Measurements from ENCODE around the gene BARHL1.
A peak's percentile ranks its signal among the peaks of the same experiment; 100 is the strongest.

Gene BARHL1

DNA sequence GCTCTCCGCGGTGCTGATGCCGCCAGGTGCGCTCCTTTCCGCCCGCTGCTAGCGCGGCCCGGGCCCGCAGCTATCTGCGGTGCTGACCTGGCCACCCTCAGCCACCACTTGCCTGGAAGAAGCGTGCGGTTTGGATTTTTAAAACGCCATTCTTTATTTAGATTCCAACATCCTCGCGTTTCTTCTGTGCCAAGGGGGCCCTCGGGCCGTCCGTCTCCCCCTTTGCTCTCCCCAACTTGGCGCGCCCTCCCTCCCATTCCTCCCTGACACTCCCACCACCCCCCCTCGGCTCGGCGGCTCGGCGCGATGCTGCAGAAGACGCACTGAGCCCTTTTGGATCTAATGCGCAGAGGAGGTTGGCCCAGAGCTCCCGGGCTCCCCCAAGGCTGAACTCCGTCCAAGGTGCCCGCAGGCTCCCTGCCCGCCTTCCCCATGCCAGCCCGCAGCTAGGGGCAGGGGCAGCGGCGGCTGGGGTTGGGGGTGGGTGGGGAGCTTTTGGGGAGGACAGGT, at the start of gene BARHL1:
BARHL1 (plus strand) TSS at position 331 of the 510 bp plus-strand sequence. CDS start 192 bp downstream, outside the sequence.
- DNase-seq, result no peak

DNA sequence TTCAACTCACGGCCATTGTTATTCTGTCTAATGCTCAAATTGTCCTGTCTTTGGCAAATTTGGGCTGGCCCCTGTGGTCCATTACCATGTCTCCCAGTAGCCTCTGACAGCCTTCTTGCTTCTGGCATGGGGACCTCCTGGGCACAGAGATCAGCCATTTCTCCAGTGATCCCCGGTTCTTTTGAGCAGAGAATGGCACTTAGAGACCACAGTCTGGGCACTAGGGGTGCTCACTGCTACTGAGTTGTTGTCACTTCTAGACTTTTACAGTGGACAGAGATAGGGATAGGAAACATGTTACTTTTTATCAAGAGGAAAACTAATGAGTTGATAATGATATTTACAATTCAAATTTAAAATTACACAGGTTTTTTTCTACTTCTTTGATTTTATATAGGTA, 47.6 kb upstream of the BARHL1 start:
- no peak for DNase-seq

DNA sequence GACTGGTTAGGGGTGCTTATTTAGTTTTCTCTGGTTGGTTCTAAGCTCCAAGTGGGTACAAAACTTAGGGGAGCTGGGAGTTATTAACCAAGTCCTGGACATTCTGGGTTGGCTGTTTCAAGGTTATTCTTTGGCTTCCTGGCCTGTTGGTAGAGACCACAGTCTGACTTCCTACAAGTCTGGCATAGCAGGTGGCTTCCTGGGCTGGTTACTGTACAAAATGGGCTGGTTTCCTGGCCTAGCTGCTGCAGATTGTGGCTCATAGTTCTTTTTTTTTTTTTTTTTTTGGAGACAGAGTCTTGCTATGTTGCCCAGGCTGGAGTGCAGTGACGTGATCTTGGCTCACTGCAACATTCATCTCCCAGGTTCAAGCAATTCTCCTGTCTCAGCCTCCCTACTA, 46.3 kb upstream of the BARHL1 start:
- no peak for DNase-seq

GRCh38 chr9:132537352-132537751, 45.1 kb upstream of the BARHL1 start:
- no peak for DNase-seq

DNA sequence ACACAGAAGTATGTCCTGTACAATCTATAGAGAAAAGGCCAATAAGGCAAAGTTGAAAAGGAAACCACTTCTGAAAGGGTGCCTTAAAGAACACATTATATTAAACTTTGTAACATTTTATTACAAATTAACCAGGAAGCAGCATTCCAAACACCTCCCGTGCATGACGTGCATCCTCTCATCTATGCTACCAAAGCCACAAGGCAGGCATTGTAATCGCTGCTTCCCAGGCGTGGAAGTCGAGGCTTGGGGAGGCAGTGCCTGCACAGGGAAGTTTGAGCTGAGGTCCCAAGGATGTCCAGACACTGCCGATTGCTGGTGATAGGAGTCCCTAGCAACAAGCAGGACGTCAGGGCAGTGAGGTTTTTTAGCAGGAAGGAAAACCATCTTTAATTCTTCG, 44.3 kb upstream of the BARHL1 start:
- no peak for DNase-seq

DNA sequence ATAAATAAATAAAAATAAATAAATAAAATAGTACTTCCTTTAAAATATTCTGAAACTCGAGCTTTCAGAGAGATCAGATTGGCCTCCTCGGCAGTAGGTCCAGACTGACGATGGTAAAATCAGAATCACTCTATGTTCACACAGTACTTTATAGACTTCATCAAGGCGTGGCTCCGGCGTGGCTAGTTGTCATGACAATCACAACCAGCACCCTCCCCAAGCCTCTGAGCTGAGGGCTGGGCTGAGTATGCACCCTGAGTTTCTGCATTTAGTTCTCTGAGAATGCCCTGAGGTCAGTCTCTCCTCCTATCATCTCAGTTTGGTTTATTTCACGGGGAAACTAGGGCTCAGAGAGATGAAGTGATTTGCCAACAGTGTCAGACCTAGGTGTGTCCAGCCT, 43.3 kb upstream of the BARHL1 start:
- DNase-seq, result no peak

DNA sequence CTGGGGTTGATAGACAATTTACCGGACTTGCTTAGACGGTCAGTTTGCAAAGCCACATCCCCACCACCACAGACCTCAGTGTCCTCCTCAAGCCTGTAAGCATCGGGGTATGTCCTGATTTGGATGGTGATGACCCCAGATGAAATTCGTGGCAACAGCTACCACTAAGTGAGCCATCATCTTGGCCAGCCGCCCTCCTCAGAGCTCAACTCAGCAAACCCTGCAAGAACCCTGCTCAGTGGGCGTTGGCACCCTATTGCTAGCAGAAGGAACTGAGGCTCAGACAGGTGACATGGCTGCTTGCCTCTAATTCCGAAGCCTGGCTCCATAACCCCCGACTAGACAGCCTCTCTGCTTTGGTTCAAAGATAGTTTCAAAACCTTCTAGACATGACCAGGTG, 41.4 kb upstream of the BARHL1 start:
- no peak for DNase-seq

DNA sequence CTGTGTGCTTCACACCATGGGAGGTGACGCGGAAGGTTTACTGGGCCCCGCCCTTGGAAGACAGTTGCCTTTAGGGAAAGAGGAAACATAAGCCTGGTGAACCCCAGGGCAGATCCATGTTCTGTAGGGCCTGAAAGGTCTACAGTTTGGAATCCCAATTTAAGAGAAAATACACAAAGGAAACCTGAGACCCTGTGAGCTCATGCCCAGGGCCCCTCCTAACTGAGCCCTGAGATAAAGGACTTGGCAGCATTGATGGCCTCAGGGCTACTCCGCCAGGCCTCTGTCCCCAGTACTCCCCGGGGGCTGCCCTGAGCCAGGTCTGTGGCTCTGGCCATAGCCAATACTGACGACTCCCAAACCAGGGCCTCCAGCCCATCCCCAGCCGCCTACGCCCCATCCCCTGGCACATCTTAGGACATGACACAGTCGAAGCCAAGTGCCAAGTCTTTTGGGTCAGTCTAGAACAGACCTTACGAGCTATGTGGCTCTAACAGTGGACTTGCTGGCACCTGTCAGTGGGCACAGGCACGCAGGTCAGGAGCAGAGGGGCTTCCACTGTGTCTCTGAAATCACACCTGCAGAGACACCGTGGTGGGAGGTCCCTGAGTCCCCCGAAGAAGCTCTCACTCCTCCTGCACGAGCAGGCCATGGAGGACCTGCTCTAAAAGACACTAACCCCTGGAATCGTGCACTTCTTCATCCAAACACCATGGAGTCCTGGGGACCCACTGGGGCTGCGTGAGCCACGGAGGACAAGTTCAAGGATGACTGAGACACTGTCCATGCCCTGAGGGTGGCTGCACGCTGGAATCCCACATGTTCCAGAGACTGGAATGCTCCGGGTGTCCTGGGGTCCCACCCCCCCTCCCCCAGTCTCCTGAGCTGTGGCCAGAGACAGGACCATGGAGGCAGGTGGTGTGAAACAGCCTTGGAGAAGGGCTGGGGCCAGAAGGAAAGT, 40.3 kb upstream of the BARHL1 start:
- DNase-seq, result no peak

DNA sequence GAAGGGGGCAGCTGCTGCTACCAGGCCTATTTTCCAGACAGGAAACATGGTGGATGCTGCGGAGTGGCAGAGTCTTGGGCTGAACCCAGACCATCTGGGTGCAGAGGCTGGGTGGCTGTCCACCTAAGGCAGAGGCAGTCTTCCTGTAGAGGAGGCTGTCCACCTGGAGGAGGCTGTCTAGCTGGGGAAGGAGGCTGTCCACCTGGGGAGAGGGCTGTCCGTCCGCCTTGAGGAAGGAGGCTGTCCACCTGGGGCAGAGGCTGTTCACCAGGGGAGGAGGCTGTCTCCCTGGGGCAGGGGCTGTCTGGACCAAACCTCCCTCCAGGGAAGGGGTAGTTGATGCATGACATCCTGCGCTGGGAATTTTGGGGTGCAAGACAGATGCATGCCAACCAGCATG, 39.2 kb upstream of the BARHL1 start:
- DNase-seq, result no peak

GRCh38 chr9:132543960-132544359, 38.4 kb upstream of the BARHL1 start:
- no peak for DNase-seq

- no peak for DNase-seq
Observed at GRCh38 chr9:132545578-132545977, 36.8 kb upstream of the BARHL1 start.

GRCh38 chr9:132546148-132547051, 36.0 kb upstream of the BARHL1 start:
- DNase-seq, result peak; percentile 76 to 80

- no peak for DNase-seq
Observed at GRCh38 chr9:132547052-132547431, 35.4 kb upstream of the BARHL1 start.

DNA sequence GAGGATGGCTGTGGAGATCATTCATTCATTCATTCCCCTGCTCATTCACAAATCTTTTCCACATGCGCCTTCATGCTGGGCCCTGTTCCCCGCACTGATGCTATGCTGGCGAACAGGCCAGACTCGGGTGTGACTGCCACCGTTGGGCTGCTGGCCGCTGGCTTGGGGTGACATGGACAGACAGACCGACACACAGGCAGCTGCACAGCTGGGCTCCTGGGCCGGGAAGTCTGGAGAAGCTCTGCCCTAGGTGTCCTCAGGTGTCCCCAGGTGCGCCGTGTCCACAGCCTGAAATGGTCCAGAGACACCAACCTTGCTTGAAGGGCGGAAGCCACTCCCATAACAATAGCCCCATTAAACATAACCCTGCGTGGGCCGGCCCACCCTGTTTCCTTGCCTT, 35.0 kb upstream of the BARHL1 start:
- no peak for DNase-seq

- no peak for DNase-seq
Observed at GRCh38 chr9:132547976-132548730, 34.3 kb upstream of the BARHL1 start.

GRCh38 chr9:132548751-132549640, 33.4 kb upstream of the BARHL1 start:
- DNase-seq, result no peak

- DNase-seq, result no peak
Observed at GRCh38 chr9:132551556-132551955, 30.9 kb upstream of the BARHL1 start.

DNA sequence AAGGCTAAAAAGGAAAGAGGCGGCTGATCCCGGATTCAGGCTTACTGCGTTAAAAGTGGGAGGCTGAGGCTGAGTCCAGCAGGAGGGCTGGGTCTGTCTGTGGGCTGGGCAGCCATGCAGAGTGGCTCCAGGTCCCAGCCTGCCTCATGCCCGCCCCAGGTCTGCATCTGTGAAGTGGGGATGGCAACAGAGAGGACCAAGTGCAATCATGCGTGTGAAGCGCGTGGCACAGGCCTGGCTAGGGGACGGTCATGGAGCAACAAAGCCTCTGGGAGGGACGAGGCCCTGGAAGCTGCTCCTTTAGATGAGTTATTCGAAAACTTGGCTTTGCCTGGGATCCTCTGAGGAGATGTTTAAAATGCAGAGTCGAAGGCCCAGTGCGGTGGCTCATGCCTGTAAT, 30.4 kb upstream of the BARHL1 start:
- no peak for DNase-seq

GRCh38 chr9:132554755-132555154, 27.7 kb upstream of the BARHL1 start:
- no peak for DNase-seq

DNA sequence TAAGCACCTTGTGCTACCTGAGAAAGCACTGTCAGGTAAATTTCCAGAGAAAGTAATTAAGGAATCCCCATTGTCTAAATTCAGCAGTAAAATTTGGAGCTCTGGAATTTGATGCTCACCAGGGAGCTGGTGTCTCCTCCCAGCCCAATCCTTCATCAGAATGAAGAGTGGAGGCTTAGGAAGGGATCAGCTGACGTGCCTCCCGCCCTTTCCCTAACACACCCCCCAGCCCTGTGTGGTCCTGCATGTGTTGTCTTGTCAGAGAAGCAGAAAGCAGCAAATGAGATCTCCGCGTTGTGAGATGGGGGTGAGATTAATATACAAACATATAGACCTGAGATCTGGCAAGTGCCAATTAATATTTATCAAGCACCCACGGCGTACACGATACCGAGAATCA, 26.9 kb upstream of the BARHL1 start:
- DNase-seq, result no peak

- no peak for DNase-seq
Observed at GRCh38 chr9:132556235-132556634, 26.2 kb upstream of the BARHL1 start.

DNA sequence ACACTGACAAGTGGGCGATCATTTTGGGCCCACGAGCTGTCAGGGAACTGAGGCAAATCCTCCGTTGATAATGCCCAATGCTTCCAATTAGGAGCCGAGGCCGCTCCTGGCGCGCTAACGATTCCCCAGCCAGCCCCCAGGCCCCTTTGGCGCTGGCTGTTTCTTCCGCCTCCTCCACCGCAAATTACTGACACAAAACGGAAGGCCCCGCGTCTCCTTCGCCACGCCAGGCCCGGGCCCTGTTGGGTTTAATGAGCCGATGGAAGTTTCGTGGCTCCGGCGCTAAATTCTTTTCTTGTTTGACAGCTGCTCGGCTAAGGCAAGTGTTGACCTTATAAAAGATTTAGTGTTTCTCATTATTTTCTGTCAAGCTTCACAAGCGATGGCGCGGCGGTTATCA, 25.7 kb upstream of the BARHL1 start:
- DNase-seq, result no peak
